Memory B cell (primary cell): Measurements from ENCODE around the gene PIK3R2.
A peak's percentile ranks its signal among the peaks of the same experiment; 100 is the strongest.
"Not testable (repeated sequence)": the region's sequence is repeated elsewhere in the genome, so short reads cannot be mapped to it uniquely, and the experiment has no call there.

ENCODE experiments used
- ATAC-seq: fragments of 150-1000 bp; cut with Tn5 transposase; 2 replicates; pipeline ENCODE4 v1.10.0; 2021; ENCODE audit warnings: low read depth, mild to moderate bottlenecking, moderate library complexity
- DNase-seq, 2 donors: peaks; one replicate each; pipeline ENCODE4 v3.0.0; 2022; ENCODE audit warnings: low spot score in 2 of 2
- H3K27ac Mint-ChIP-seq: one replicate; pipeline ENCODE4 v1.8.0; 2022; ENCODE audit warnings: mild to moderate bottlenecking, moderate library complexity, mixed read lengths
- H3K27me3 Mint-ChIP-seq: one replicate; pipeline ENCODE4 v1.8.0; 2022; ENCODE audit warnings: mixed read lengths
- H3K36me3 Mint-ChIP-seq: one replicate; pipeline ENCODE4 v1.8.0; 2022; ENCODE audit warnings: mild to moderate bottlenecking, mixed read lengths
- H3K4me1 Mint-ChIP-seq: one replicate; pipeline ENCODE4 v1.8.0; 2022; ENCODE audit warnings: mixed read lengths
- H3K4me3 Mint-ChIP-seq: one replicate; pipeline ENCODE4 v1.8.0; 2022; ENCODE audit warnings: mild to moderate bottlenecking, moderate library complexity, mixed read lengths
- H3K9me3 Mint-ChIP-seq: one replicate; pipeline ENCODE4 v1.8.0; 2022; ENCODE audit warnings: mixed read lengths

Gene PIK3R2

DNA sequence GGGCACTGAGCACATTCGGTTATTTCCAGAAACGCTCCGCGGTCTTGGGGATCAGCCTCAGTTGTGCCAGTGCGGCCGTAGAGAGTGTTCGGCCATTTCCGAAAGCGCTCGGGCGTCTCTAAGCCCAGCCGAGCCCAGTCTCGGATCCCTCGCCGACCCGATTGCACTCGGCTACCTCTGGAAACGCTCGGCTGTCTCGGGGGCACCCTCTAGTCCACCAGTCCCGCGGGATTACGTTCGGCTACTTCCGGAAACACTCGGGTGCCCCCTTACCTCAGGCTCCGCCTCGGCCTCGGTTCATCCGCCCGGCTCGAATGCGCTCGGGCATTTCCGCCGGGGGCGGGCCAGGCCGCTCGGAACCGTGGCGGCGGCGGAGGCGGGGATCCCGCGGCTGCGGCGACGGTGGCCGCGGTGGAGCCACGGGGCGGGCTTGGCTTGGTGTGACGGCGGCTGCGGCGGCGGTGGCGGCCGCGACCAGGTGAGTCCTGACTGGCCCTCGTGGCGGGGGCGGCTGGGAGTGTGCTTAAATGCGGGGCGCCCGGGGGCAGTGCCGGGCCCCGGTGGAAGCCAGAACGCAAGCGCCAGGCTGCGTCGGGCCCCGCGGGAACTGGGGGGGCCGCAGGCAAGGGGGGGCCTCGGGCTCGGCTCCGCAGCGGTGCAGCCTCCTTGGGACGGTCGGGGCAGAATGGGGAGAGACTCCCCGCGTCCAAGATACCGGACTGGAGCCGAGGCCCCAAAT, at the start of gene PIK3R2:
Gene PIK3R2 (plus strand): TSS at position 347 of the 739 bp plus-strand sequence. CDS start 2,717 bp downstream, outside the sequence.
- H3K27ac Mint-ChIP-seq = peak within 1 kb of the TSS; percentile 87
- H3K27me3 Mint-ChIP-seq = no peaks in the 10 kb centered on the region
- ATAC-seq (peak; percentile 71), DNase-seq (peak; percentile 99 to 100)
- no peaks in the 10 kb centered on the region for H3K9me3 Mint-ChIP-seq
- H3K4me3 Mint-ChIP-seq = peak within 1 kb of the TSS; percentile 88
- H3K4me1 Mint-ChIP-seq = peaks cover 20% of the 10 kb centered on the region
- H3K36me3 Mint-ChIP-seq = peaks cover 4% of the 10 kb centered on the region

DNA sequence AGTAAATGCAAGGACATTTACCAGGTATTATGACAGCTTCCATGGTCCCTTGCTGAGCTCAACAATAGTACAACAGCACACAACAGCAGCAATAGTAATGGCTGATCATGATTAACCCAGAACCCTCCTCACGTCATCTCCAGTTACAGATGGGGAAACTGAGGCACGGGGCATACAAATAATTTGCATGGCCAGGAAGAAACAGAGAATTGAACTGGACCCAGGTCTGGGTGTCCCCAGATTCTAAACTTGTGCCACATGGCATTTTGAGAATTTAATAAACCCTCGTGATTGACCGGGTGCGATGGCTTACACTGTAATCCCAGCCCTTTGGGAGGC, 48.2 kb upstream of the PIK3R2 start:
- Mint-ChIP-seq H3K4me3 (peak overlapping the region; percentile 75), H3K9me3 (no peaks in the 10 kb centered on the region), H3K4me1 (peaks cover 38% of the 10 kb centered on the region), H3K27me3 (no peaks in the 10 kb centered on the region), H3K27ac (peak overlapping the region; percentile 31), H3K36me3 (peaks cover 10% of the 10 kb centered on the region)
- DNase-seq = no peak
- ATAC-seq = no peak

DNA sequence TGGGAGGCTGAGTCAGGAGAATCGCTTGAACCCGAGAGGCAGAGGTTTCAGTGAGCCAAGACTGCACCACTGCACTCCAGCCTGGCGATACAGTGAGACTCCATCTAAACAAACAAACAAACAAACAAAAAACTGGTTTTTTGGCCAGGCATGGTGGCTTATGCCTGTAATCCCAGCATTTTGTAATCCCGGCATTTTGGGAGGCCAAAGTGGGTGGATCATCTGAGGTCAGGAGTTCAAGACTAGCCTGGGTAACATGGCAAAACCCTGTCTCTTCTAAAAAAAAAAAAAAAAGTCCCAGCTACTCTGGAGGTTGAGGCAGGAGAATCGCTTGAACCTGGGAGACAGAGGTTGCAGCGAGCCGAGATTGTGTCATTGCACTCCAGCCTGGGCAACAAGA, 47.7 kb upstream of the PIK3R2 start:
- not testable (repeated sequence) for DNase-seq, H3K4me3 Mint-ChIP-seq, H3K27ac Mint-ChIP-seq

DNA sequence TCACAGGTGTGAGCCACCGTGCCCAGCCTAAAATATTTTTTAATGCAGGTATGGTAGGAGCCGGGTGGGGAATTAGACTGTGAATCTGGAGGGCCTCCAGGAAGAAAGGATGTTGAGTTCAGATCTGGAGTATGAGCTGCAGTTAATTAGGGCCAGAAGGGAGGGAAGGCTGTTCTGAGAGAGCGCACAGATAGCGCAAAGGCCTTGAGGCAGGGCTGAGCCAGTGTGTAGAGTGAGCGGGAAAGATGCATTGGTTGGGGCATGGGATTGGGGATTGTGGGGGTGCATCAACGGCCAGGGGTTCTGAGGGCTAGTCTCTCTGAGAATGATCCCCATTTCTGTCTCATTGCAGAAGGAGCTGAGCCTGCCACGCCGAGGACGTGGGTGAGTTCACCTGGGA, 45.7 kb upstream of the PIK3R2 start:
- Mint-ChIP-seq H3K4me3 (peak overlapping the region; percentile 49), H3K27ac (peak overlapping the region; percentile 39), H3K27me3 (no peaks in the 10 kb centered on the region), H3K4me1 (peaks cover 32% of the 10 kb centered on the region), H3K36me3 (peaks cover 5% of the 10 kb centered on the region), H3K9me3 (no peaks in the 10 kb centered on the region)
- DNase-seq = no peak
- no peak for ATAC-seq

More for the DNA sequence above, 47.7 kb upstream of the PIK3R2 start:
- H3K27me3 Mint-ChIP-seq, H3K36me3 Mint-ChIP-seq, H3K9me3 Mint-ChIP-seq, ATAC-seq: not testable (repeated sequence)
- H3K4me1 Mint-ChIP-seq = peaks cover 37% of the 10 kb centered on the region

DNA sequence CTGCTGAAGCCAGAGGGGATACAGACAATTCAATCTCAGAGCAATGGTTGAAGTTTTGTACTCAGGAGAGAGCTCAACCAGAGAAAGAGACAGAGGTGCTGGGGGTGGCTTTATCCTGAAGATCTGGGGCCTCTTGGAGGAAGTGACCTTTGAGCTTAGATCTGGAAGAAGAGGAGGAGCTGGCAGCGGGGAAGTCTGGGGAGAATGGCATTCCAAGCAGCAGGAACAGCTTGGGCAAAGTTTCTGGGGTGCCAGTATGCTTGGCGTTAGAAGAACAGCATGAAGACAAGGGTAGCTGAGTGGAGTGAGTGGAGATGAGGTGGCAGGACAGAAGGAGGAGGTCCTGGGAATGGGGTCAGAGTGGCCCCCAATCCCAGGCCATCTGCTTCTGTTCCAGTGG, 44.1 kb upstream of the PIK3R2 start:
- Mint-ChIP-seq H3K4me3 (peak overlapping the region; percentile 74), H3K27ac (peak overlapping the region; percentile 39), H3K36me3 (peaks cover 8% of the 10 kb centered on the region), H3K4me1 (peaks cover 33% of the 10 kb centered on the region), H3K27me3 (no peaks in the 10 kb centered on the region), H3K9me3 (no peaks in the 10 kb centered on the region)
- no peak for ATAC-seq
- no peak for DNase-seq

DNA sequence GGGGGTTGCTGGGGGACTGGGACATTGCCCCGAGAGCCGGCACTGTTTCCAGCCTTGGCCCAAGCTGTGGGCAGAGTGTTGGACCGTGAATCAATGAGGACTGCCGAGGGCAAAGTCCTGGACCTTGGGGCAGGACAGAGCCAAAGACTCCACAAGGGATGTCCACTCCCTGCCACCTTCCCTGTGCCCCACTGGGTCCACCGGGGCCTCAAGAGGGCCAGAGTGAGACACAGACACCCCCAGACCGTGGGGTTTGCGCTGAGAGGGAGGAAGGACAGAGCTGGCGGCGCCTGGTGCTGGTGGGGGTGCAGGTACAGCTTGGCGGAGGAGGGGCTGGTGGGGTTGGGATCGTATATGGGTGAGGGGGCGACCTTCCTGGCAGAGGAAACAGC, 43.6 kb upstream of the PIK3R2 start:
- Mint-ChIP-seq H3K36me3 (peaks cover 10% of the 10 kb centered on the region), H3K9me3 (no peaks in the 10 kb centered on the region), H3K4me1 (peaks cover 33% of the 10 kb centered on the region), H3K4me3 (peak overlapping the region; percentile 74), H3K27me3 (no peaks in the 10 kb centered on the region), H3K27ac (peak overlapping the region; percentile 39)
- no peak for ATAC-seq
- DNase-seq = no peak

DNA sequence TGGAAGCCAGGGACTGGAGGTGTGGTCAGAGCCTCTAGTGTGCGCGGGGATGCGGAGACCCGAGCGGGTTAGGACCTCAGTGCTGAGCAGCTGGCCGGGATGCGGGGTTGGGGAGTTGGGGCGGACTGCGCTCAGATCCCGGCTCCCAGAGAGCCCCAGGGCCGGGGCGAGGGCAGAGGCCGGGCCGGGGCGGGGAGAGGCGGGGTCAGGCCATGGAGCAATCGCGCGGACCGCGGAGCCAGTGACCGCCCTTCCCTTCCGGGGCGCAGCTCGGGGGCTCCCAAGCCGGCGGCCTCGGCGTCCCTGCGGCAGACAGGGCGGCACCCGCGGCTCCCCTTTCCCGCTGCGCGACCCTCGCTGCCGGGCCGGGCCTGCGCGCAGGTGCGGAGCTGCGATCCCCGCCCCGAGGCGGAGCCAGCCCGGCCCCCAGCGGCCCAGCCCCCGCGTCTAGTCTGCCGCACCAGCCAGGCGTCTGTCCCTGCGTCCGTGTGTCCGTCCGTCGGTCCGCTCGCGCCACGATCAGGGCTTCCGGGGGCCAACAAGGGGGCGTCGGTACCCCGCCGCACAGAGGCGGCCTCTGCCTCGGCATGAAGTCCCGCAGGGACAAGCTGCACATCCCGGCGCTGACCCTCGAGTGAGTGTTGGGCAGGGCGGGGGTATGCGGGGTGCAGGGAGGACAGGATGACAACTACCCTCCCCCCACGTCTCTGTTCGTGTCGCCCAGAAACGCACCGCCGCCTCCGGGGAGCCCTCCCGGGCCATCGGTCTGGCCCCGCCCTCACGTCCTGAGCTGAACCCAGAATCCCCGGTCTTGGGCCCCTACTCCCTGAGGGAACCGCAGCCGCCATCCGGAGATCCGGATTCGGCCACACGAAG, 43.0 kb upstream of the PIK3R2 start:
- no peaks in the 10 kb centered on the region for H3K9me3 Mint-ChIP-seq
- H3K27ac Mint-ChIP-seq = peak overlapping the region; percentile 39
- H3K27me3 Mint-ChIP-seq = no peaks in the 10 kb centered on the region
- peak; percentile 50 for ATAC-seq
- H3K4me3 Mint-ChIP-seq = peak overlapping the region; percentile 74
- peaks cover 14% of the 10 kb centered on the region for H3K36me3 Mint-ChIP-seq
- peaks cover 36% of the 10 kb centered on the region for H3K4me1 Mint-ChIP-seq
- peak in 1 of 2 donors; percentile 61 for DNase-seq

DNA sequence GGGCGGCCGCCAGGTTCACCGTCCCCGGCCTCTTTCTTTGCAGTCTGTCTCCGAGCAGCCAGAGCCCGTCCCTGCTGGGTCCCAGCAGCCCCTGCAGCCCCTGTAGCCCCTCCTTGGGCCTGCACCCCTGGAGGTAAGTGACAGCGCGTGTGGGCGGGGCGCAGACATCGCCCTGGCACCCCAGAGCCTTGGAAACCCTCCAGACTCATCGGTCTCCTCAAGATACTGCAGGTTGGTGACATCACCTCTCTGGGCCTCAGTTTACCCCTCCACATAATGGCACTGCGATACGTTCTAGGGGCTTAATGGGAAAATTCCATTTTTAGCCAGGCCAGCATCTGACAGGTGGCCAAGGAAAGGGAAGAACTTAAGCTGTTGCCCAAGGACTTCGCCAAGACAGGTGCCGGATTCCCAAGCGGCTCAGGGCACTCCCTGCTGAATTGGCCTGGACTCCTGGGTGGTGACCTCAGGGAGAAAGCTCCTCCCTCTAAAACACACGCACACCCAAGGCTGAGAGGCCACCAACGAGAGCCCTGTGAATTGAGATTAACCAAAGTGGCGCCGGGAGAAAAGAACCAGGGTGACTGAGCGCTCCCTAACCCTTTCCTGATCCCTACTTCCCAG, 42.2 kb upstream of the PIK3R2 start:
- H3K4me1 Mint-ChIP-seq = peaks cover 40% of the 10 kb centered on the region
- H3K4me3 Mint-ChIP-seq = peak overlapping the region; percentile 61
- ATAC-seq (no peak), DNase-seq (no peak)
- no peaks in the 10 kb centered on the region for H3K27me3 Mint-ChIP-seq
- no peaks in the 10 kb centered on the region for H3K9me3 Mint-ChIP-seq
- H3K36me3 Mint-ChIP-seq = peaks cover 18% of the 10 kb centered on the region
- H3K27ac Mint-ChIP-seq = no peak overlapping the region

DNA sequence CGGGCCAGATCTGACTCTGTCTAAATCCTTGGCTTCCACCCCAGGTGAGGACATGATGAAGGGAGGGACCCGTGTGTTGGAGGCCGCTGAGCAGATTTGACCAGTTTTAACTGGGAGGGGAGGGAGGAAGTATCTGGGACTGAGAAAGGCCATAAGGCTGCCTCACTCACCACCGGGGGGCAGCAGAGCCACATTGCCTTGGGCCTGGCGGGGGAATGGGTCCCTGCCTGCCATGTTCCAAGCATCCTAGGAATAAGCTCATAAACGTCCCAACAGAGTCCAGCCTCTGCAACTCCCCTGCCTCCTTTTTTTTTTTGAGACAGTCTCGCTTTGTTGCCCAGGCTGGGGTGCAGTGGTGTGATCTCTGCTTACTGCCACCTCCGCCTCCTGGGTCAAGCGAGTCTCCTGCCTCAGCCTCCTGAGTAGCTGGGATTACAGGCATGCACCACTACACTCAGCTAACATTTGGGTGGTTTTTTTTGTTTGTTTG, 39.9 kb upstream of the PIK3R2 start:
- Mint-ChIP-seq H3K4me1 (peaks cover 38% of the 10 kb centered on the region), H3K9me3 (no peaks in the 10 kb centered on the region), H3K27me3 (no peaks in the 10 kb centered on the region), H3K27ac (no peak overlapping the region), H3K4me3 (no peak overlapping the region), H3K36me3 (peaks cover 18% of the 10 kb centered on the region)
- ATAC-seq = peak; percentile 31
- peak; percentile 67 to 74 for DNase-seq

DNA sequence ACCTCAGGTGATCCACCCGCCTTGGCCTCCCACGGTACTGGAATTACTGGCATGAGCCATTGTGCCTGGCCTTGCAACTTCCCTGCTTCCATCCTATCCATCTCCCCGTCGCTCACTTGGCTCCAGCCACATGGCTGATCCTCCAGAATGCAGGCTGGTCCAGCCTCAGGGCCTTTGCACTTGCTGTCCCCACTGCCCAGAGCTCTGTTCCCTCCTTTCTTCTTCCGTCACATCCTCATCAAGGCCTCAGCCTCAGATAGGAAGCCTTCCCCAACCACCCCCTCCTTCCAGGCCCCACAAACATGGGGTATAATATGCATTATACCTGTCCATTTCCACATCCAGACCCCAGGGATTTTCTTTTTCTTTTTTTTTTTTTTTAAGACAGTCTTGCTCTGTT, 39.1 kb upstream of the PIK3R2 start:
- DNase-seq (no peak), ATAC-seq (no peak)
- H3K9me3 Mint-ChIP-seq = no peaks in the 10 kb centered on the region
- H3K27ac Mint-ChIP-seq = no peak overlapping the region
- peaks cover 35% of the 10 kb centered on the region for H3K4me1 Mint-ChIP-seq
- no peaks in the 10 kb centered on the region for H3K27me3 Mint-ChIP-seq
- H3K4me3 Mint-ChIP-seq = no peak overlapping the region
- peaks cover 18% of the 10 kb centered on the region for H3K36me3 Mint-ChIP-seq

DNA sequence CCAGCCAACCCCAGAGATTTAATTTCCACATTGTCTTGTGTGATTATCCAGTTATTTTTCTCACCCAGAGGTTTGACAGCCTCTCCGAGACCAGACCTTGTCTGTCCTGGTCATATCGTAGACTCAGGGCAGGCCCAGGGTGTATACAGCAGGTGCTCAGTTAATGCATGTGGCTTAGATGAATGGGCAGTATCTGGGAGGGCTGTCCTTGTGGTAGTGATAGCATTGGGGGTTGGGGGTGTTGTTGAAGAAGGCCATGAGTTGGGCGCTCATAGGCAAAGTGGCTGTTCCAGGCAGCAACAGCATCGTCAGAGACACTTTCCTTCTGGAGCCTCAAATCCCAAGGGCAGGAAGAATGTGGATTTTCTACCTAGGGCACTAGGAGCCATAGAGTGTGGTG, 38.5 kb upstream of the PIK3R2 start:
- H3K4me1 Mint-ChIP-seq = peaks cover 36% of the 10 kb centered on the region
- H3K4me3 Mint-ChIP-seq = no peak overlapping the region
- DNase-seq (no peak), ATAC-seq (no peak)
- H3K9me3 Mint-ChIP-seq = no peaks in the 10 kb centered on the region
- H3K27me3 Mint-ChIP-seq = no peaks in the 10 kb centered on the region
- H3K36me3 Mint-ChIP-seq = peaks cover 17% of the 10 kb centered on the region
- no peak overlapping the region for H3K27ac Mint-ChIP-seq

DNA sequence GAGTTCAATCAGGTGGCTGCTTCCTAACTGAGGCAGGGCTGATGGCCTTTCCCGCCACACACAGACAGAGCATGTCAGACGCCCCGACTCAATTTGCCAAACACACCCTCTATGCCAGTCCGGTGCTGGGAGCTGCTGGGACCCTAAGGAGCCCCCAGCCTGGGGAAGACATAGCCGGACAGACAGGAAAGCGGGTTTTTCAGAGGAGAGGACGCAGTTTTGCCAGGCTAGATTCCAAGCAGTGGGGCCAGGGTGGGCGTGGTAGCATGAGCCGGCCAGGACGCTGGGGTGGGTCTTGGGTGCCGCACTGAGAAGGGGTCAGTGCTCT, 35.6 kb upstream of the PIK3R2 start:
- no peak for ATAC-seq
- peaks cover 41% of the 10 kb centered on the region for H3K4me1 Mint-ChIP-seq
- peak overlapping the region; percentile 80 for H3K27ac Mint-ChIP-seq
- H3K4me3 Mint-ChIP-seq = peak overlapping the region; percentile 59
- no peak for DNase-seq
- H3K36me3 Mint-ChIP-seq = peaks cover 18% of the 10 kb centered on the region
- no peaks in the 10 kb centered on the region for H3K27me3 Mint-ChIP-seq
- no peaks in the 10 kb centered on the region for H3K9me3 Mint-ChIP-seq

DNA sequence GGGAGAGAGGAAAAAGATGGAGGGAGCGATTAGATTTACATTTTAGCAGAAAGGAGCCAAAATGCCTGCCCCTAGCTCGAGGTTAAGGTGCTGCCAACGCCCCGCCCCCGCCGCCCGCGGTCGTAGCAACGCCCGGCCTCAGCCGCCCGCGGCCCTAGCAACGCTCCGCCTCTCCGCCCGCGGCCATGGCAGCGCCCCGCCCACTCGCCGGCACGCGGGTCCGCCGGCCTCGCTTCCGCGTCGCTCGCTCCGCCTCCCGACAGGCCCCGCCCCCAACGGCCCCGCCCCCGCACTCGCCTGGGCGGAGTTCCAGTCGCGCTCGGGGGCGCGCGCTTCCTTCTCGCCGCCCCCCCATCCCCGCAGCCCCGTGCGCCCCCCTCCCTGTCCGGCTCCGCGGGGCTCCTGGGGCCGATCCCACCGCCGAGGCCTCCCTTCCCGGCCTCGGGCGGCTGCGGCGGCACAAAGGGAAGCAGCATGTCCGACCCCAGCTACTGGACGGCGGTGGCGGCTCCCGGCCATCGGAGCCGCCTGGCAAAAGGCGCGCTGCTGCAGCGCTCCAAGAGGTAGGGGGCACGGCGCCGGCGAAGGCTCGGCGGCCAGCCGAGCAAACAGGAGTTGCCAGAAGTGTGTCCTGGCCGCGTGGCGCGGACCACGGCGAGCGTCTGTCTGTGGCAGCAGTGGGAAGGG, 35.1 kb upstream of the PIK3R2 start:
- DNase-seq = peak; percentile 96 to 97
- Mint-ChIP-seq H3K27ac (peak overlapping the region; percentile 80), H3K4me1 (peaks cover 37% of the 10 kb centered on the region), H3K27me3 (no peaks in the 10 kb centered on the region), H3K36me3 (peaks cover 20% of the 10 kb centered on the region), H3K4me3 (peak overlapping the region; percentile 88), H3K9me3 (no peaks in the 10 kb centered on the region)
- ATAC-seq = peak; percentile 90
